ENCODE data around the gene VPS13D.
A peak's percentile ranks its signal among the peaks of the same experiment; 100 is the strongest.
"Not testable (repeated sequence)": the region's sequence is repeated elsewhere in the genome, so short reads cannot be mapped to it uniquely, and the experiment has no call there.

The VPS13D gene

GRCh38 chr1:12504601-12505000, 274.8 kb downstream of the VPS13D start:
- DNase-seq: no peak

GRCh38 chr1:12505231-12505630, 275.4 kb downstream of the VPS13D start:
- no peak for DNase-seq

GRCh38 chr1:12505639-12506280, 275.9 kb downstream of the VPS13D start:
- no peak for DNase-seq

GRCh38 chr1:12506281-12507280, 276.8 kb downstream of the VPS13D start:
- no peak for DNase-seq

- DNase-seq: no peak
Measured at GRCh38 chr1:12507631-12508030, 277.8 kb downstream of the VPS13D start.

GRCh38 chr1:12508849-12509248, 279.0 kb downstream of the VPS13D start:
- DNase-seq: no peak

DNA sequence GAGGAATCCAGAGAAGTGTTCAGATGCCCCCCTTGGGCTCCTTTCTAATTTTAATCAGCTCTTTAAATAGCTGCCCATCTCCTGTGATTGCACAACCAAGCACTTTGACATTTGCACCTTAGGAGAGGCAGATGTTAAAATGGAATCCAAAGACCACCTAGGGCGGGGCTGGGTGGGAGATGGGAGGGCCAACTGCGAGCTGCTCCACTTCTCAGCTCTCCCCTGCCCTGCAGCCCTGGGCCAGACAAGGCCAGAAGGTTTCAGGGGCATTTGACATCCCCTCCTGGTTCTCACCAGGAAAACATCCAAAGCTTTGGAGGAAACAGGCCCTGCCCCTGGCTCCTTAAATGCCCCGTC, 281.3 kb downstream of the VPS13D start:
- no peak for DNase-seq

- DNase-seq: no peak
Measured at GRCh38 chr1:12511516-12512468, 282.0 kb downstream of the VPS13D start.

GRCh38 chr1:12513181-12513580, 283.4 kb downstream of the VPS13D start:
- no peak for DNase-seq

DNA sequence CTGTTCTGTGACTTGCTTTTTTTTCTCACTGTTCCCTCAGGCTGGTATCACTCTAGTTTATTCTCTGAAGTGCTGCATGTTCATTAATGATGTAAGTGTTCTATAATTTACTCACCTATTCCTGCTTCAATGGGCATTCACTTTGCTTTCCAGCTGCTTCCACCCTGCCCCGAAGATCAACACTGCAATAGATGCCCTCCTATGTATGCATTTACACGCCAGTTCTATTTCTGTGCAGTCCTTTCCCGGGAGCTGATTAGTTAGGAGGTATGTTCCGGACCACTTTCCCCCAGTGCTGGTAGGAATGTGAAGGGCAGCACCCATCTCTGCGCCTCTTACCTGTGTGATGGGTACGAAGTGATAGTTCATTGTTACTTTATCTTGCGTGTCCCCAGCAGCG, 284.8 kb downstream of the VPS13D start:
- DNase-seq: no peak

DNA sequence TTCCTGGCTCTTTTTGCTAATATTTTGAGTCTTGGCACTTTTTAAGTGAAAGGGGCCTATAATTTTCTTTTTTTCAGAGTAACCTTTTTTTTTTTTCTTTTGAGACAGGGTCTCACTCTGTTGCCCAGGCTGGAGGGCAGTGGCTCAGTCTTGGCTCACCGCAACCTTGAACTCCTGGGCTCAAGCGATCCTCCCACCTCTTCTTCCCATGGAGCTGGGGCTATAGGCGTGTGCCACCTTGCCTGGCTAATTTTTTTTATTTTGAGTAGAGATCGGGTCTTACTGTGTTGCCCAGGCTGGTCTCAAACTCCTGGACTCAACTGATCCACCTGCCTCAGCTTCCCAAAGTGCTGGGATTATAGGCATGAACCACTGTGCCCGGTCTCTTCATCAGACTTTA, 285.4 kb downstream of the VPS13D start:
- DNase-seq: no peak

- DNase-seq: no peak
Measured at GRCh38 chr1:12516741-12517140, 286.9 kb downstream of the VPS13D start.

DNA sequence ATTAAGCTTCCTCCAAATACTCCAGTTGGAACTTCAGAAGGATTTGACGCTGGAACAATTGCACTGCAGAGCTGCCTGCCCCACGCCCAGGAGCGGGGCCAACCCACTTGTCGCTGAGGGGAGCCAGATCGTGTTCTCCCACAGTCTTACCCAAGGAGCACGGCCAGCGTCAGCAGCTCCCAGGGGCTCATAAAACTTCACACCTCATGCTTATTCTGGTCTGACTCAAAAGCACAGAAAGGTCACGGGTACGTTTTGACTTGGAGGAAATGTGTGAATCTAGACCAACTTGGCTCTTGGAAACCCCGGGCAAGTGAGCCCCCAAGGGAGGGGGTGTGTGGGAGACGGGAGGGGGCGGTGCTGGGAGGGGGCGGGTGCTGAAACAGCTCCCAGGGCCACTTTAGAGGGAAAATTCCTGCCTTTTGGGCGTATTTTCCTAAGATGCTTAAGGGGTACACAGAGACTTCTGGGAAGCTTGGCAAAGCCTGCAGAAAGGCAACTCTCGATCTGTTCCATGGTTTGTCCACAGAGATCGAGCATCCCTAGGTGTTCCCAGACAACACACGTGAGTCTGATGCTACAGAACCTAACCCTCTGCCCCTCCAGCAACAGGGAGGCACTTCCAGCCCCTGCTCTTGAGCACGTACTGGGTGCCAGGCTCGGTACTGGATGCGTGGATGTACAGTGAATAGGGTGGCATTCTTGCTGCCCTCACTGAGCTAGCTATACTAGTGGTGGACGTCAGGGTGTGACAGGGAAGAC, 289.3 kb downstream of the VPS13D start:
- DNase-seq: peak; percentile 57 to 68

- no peak for DNase-seq
Measured at GRCh38 chr1:12519693-12520364, 290.0 kb downstream of the VPS13D start.

DNA sequence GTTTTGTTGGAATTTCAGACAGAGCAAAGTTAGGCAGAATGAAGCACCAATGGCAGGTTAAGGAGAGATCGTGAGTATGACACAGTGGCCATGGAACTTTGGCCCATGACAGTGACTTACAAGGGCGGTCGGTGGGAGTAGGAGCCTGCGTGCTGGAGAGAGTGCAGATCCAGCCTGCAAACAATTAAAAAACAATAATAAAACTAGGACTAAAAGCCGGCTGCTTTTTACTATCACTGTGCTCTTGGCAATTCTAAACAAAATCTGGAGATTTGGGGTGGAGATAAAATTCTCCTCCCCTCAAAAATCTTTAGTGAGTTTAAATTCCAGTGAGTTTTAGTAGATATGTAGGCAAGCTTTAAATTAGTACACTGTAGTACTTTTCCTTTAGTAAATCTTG, 291.3 kb downstream of the VPS13D start:
- DNase-seq: no peak

GRCh38 chr1:12522780-12523179, 292.9 kb downstream of the VPS13D start:
- DNase-seq: not testable (repeated sequence)

DNA sequence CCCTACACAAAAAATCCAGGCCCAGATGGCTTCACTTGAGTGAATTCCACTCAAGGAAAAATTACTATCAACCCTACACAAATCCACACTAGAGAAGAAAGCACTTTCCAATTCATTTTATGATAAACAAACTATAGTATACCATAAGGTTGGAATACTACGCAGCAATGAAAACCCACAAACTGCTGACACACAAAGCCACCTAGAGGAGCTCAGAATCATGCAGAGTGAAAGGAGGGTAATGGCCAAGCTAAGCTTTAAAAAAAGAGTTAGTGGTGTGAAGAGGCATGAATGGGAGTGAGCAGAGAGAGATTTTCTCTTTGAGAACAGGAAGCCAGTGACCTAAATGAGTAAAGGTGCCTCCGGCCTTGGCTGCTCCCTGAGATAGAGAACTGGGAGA, 294.4 kb downstream of the VPS13D start:
- no peak for DNase-seq

DNA sequence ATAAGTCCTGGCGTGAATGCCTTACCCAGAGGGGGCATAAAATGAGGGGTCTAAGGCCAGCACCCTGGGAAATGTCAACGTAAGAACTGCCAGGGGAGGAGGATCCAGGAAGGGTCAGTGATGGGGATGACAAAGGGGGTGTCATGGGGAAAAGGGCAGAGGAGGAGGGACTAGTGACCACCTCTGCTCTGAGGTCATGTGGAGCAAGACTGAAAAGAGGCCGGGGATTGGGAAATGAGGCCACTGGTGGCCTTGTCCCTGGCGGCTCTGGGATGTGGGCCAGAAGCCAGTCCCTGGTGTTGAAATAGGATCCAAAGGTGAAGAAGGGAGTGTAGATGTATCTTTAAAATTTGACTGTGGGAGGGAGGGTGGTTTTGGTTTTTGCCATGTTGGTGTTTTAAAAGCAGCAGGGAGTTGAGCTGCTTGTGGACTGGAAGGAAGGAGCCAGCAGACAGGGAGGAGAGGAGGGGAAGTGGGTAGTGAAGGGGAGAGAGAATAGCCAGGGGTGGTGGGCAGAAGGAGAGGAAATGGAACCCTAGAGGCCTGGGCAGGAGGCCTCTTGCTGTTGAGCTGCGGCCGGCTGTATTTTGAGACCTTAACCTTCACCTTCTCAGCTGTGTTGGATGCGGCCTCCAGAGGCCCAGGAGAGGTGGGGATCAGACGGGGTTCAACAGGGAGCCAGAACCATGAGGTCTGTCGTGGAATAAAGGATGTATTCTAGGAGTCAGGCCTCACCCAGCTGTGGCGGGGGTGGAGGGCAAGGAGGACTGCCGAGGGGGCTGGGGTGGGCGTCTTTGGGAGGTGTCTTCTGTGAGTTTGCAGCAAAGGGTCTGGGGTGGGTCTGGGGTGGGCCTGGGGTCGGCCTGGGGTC, 295.7 kb downstream of the VPS13D start:
- DNase-seq: no peak

GRCh38 chr1:12527564-12527963, 297.7 kb downstream of the VPS13D start:
- no peak for DNase-seq

- DNase-seq: no peak
Measured at GRCh38 chr1:12528021-12528852, 298.4 kb downstream of the VPS13D start.

Measured in activated CD4-positive, alpha-beta T cell treated with anti-CD3 and anti-CD28 coated beads, Interleukin-2, amount 50 U/mL, for 48 hours (primary cell).